Chondrocyte (in vitro differentiated cells): ENCODE measurements around the gene HOGA1. TPM values are rescaled to one million over a fixed set of nuclear protein-coding genes. Genes with fewer than 3 reads are reported as not detected.

ENCODE experiments used
- DNase-seq: peaks from one replicate; pipeline ENCODE4 v3.0.0; 2021; ENCODE audit warnings: mixed read lengths, low spot score
- H3K27ac Mint-ChIP-seq: one replicate; pipeline ENCODE4 v1.8.0; 2021; ENCODE audit warnings: mild to moderate bottlenecking, moderate library complexity, mixed read lengths; ENCODE audit not compliant: unreplicated experiment
- H3K27me3 Mint-ChIP-seq: 2 replicates; pipeline ENCODE4 v1.8.0; 2021; ENCODE audit warnings: low read depth, mixed read lengths
- H3K36me3 Mint-ChIP-seq: 2 replicates; pipeline ENCODE4 v1.8.0; 2021; ENCODE audit warnings: low read depth, mixed read lengths
- H3K4me1 Mint-ChIP-seq: 2 replicates; pipeline ENCODE4 v1.8.0; 2021; ENCODE audit warnings: low read depth, mild to moderate bottlenecking, mixed read lengths
- H3K4me3 Mint-ChIP-seq: one replicate; pipeline ENCODE4 v1.8.0; 2021; ENCODE audit warnings: mild to moderate bottlenecking, moderate library complexity, mixed read lengths; ENCODE audit not compliant: unreplicated experiment
- H3K9me3 Mint-ChIP-seq: 2 replicates; pipeline ENCODE4 v1.8.0; 2021; ENCODE audit warnings: low read depth, mixed read lengths
- total RNA-seq: library from RNA; stranded (reverse); gene quantifications from 3 replicates; pipeline ENCODE4 v1.2.1, GENCODE V29; 2021
- TF ChIP-seq, protein P1 (sequence below): fragments of 200-600 bp; sonication (generic); IDR thresholded peaks from 2 replicates; pipeline ENCODE4 v1.5.0; 2021; ENCODE audit warnings: antibody characterized with exemption, mild to moderate bottlenecking, moderate library complexity

The HOGA1 gene
- total RNA-seq, 1 donor from 2014 or later: 0.12 TPM

- DNase-seq: no peak
- Mint-ChIP-seq H3K4me3 (no peak overlapping the region), H3K27me3 (no peaks in the 10 kb centered on the region), H3K36me3 (no peaks in the 10 kb centered on the region), H3K9me3 (no peaks in the 10 kb centered on the region), H3K4me1 (peaks cover 17% of the 10 kb centered on the region), H3K27ac (no peak overlapping the region)
- TF ChIP-seq, protein P1, sequence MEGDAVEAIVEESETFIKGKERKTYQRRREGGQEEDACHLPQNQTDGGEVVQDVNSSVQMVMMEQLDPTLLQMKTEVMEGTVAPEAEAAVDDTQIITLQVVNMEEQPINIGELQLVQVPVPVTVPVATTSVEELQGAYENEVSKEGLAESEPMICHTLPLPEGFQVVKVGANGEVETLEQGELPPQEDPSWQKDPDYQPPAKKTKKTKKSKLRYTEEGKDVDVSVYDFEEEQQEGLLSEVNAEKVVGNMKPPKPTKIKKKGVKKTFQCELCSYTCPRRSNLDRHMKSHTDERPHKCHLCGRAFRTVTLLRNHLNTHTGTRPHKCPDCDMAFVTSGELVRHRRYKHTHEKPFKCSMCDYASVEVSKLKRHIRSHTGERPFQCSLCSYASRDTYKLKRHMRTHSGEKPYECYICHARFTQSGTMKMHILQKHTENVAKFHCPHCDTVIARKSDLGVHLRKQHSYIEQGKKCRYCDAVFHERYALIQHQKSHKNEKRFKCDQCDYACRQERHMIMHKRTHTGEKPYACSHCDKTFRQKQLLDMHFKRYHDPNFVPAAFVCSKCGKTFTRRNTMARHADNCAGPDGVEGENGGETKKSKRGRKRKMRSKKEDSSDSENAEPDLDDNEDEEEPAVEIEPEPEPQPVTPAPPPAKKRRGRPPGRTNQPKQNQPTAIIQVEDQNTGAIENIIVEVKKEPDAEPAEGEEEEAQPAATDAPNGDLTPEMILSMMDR: no peak
These were observed 17.4 kb downstream of the HOGA1 start for GRCh38 chr10:97601268-97602215.

DNA sequence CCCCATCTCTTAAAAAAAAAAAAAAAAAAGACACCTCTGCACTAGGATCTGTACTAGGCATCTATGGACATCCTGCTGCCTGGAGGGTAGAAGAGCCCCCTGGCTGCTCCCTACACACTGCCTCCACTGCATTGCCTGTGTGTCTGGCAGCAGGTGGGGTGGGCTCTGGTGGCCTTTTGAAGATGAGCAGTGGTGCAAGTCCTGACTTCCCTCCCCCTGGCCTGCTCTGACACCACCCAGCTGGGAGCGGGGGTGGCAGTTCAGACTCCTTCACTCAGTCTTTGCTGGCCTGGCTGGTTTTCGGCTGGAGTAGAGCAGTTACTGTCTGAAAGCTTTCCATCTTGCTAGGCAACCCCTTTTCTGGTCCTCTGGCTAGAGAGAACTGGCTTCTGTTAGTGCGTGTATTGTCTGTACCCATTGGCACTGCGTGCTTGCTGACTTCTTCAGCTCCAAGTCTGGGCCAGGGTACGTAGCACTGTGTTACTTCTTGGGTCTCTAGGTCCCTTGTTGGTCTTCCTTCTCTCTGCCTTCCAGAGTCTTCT, 23.0 kb downstream of the HOGA1 start:
- TF ChIP-seq, protein P1: no peak
- H3K27ac Mint-ChIP-seq: no peak overlapping the region
- H3K36me3 Mint-ChIP-seq: no peaks in the 10 kb centered on the region
- H3K4me3 Mint-ChIP-seq: no peak overlapping the region
- peaks cover 22% of the 10 kb centered on the region for H3K4me1 Mint-ChIP-seq
- H3K27me3 Mint-ChIP-seq: no peaks in the 10 kb centered on the region
- no peaks in the 10 kb centered on the region for H3K9me3 Mint-ChIP-seq
- DNase-seq: peak; percentile 61

DNA sequence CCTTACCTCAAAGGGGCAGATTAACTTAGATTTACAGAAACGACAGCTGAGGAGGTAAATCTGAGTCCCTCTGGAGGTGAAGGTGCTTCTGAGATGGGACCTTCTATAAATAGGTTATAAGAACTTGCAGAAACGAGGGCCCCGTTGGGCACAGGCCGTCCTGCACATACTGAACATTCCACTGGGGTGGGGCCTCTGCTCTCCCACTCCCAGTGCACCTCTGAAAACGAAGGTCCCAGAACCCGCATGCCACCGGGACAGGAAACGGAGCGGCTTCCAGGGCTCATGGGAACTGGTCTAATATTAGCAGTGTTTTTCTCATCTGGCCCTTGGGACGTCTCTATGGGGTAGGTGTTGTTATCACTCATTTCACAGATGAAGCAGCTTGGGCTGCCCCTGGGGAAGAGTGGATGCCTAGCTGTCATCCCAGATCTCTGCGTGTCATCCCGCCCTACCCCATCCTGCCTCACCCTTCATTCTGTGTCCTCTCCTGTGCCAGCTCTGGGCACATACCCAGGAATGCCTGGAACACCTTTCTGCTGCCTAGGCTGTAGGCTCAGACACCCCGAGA, 24.9 kb downstream of the HOGA1 start:
- Mint-ChIP-seq H3K27ac (peak overlapping the region; percentile 74), H3K9me3 (no peaks in the 10 kb centered on the region), H3K4me1 (peaks cover 26% of the 10 kb centered on the region), H3K4me3 (peak overlapping the region; percentile 5), H3K27me3 (no peaks in the 10 kb centered on the region), H3K36me3 (no peaks in the 10 kb centered on the region)
- peak; percentile 47 for DNase-seq
- TF ChIP-seq, protein P1: no peak

GRCh38 chr10:97611473-97611872, 27.3 kb downstream of the HOGA1 start:
- Mint-ChIP-seq H3K36me3 (peaks cover 2% of the 10 kb centered on the region), H3K27ac (no peak overlapping the region), H3K4me1 (peaks cover 26% of the 10 kb centered on the region), H3K27me3 (no peaks in the 10 kb centered on the region), H3K4me3 (no peak overlapping the region), H3K9me3 (no peaks in the 10 kb centered on the region)
- TF ChIP-seq, protein P1: no peak
- DNase-seq: no peak

DNA sequence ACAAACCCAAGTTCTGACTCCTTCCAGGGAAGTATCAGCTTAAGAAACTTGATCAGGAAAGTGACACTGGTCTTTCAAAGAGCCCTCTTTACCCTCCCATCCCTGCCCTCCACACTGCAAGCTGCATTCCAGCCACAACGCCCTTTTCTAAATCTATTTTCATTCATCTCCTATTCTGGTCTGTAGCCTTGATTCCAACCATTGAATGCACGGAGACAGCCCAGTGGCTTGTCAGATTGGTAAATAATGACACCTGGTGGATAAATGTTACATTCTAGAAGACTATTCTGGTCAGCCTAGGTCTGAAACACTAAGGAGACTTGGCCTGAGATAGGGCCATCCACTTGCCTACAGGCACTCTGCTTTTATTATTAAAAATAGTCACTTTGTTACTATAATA, 28.2 kb downstream of the HOGA1 start:
- H3K4me3 Mint-ChIP-seq: no peak overlapping the region

More for the DNA sequence above, 28.2 kb downstream of the HOGA1 start:
- Mint-ChIP-seq H3K36me3 (peaks cover 6% of the 10 kb centered on the region), H3K27me3 (no peaks in the 10 kb centered on the region), H3K9me3 (no peaks in the 10 kb centered on the region), H3K4me1 (peaks cover 26% of the 10 kb centered on the region), H3K27ac (peak overlapping the region; percentile 45)
- no peak for DNase-seq
- TF ChIP-seq, protein P1: peak; percentile 85
